ENCODE results near the gene PSD4.

PSD4 gene

DNA sequence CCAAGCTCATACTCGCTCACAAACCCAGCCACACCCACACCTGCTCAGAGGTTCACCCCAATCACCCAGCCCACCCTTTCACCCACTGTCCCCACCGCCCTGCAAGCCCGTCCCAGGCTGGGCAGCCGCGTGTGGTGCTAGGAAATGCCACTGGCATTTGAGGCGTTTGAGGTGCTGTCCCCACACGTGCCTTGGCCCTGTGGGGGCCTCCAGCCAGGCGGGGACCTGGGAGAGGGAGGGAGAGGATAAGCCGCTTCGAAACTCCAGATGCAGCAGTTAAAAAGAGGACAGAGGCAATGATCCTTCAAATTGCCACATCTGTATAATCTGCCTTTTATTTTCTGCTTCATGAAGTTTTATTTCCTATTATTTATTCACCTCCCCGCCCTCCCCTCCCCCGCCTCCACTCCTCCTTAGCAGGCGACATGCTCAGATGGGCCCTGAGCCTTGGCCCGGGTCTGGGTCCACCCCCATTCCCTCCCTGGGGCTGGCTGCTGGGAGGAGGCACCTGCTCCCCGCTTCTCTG, 35.9 kb downstream of the PSD4 start:
- DNase-seq: no peak

DNA sequence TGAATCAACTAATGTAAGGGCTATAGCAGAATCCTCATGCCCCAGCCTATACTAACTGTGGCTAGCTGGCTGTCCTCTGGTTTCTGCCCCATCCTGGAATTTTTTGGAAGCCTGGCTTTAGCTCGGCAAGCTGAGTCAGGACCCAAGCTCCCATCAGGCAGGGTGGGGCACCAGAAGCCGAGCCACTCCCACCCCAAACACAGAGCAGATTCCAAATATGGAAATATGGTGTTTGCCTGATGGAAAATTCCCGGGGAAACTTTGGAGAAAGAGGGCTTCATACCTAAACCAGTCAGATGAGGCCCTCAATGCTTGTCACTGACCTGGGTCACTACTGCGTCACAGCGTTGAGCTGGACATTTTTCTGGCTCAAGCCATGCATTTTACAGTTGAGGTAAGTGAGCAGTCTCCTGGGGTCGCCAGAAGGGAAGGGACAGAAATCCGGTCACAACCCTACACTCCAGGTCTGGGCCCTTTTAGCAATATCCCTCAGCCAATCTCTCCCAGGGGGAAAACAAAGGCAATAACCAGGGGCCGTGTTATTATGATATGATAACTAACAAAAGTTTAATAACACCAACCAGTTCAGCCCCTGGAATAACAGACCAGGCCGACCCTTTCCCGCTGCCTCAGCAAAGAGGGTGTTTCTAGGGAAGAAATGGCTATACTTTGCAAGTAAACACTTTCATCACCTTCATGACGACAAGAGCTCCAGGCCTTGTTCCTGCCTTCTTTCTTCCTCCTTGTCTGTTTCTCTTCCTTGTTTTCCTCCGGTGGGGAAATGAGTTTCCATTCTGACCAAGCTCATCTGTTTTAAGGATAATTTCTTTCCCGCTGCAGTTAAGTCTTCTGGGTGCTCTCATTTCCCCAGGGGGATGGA, 37.7 kb downstream of the PSD4 start:
- DNase-seq: no peak

DNA sequence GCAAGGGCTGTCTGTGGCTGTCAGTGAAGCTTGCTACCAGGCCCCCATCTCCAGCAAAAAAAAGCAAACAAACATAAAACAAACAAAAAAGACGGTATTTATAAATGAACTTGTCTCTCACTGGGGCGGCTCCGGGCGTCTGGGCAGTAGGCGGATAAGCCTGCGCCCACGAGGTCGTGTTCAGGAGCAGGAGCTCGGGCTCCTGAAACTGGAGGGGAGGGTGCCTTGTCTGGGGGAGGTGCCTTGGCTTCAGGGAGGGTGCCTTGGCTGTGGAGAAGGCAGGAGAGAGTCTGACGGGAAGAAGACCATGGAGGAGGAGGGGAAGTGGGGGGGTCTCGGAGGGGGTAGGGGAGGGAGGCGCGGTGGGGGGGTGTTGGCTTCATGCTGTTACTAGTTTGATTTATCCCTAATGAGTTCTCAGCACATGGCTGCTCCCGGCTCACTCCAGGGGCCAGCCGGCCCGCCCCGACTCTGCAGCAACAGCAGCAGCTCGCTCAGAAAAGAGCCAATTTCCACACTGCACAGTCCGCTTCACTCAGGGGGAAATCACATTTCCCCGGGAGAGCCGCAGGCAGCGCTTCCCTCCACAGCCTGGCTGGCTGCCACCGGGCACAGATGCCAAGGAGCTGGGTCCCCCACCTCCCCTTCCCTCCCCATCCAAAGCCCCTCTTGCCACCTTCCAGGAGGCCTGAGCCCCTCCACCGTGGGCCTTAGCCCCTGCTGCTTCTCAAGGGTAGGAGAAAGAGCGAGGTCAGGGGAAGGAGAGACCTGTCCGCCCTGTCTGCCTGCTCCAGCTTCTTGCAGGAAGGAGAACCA, 38.7 kb downstream of the PSD4 start:
- DNase-seq: no peak

DNA sequence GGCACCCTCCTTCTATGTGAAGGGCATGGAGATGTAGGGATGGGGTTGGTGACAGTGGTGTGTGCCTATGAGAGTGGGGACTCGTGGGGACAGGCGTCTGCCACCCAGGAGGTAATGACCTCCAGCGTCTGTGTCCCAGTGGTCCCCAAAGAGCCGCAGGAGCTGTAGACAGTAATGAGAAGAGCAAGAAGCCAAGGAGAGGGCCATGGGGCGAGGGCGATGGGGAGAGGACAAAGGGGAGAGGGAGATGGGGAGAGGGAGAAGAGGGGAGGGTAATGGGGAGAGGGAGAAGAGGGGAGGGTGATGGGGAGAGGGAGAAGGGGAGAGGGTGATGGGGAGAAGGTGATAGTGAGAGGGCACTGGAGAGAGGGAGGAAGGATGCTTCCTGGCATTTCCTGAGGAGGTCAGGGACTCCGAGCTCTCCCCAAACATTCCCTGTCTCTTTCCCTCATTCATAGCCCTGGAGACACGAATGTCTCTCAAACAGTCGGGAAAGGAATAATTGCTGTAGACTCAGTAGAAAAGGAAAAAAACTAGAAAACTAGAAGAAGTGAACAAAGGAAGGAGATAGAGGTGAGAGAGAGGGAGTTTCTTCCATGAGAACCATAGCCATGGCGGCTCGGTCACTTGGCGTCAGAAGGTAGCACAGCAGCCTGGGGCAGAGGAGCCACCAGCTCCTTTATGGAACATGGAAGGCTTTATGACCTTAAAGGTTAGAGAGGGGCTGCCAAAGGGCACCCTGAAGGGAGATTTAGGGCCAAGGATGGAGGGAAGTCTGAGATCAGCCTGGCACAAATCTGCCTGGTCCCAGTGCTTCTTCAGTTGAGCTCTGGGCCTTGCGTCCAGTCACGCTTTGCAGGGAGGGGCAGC, 39.5 kb downstream of the PSD4 start:
- DNase-seq: no peak

DNA sequence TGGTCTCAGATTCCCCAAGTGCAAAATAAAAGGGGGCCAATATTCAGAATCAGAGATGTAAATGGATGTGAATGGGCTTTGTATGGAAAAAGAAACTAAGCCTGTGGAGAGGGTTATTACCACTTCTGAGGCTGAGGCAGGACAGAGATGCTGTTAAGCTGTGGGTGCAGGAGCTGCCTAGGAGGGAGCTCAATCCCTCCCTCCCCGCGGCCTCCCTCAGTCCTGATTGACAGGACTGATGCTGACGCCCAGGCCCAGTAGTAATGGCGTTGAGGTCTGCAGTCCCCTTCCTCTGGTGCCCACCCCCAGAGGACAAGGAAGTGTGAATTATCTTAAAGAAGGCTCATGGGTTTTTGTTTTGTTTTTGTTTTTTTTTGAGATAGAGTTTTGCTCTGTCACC, 40.4 kb downstream of the PSD4 start:
- no peak for DNase-seq

DNA sequence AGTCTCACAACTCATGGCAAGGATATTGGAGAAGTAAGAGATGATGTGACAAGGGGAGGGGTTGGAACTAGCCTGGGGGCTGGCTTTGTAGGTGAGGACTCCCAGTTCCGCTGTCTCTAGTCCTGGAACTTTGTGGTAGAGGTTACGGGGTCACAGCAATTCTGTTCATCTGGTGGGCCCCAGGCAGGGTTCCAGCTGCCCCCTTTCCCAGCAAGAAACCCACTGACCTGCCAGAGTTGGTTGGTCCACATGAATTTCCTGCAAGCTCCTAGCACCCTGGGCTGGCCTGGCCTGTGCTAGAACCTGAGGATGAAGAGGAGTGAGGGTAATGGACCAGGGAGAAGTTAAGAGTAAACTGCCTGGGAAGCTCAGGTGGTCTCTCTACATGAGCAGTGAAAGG, 41.3 kb downstream of the PSD4 start:
- no peak for DNase-seq

DNA sequence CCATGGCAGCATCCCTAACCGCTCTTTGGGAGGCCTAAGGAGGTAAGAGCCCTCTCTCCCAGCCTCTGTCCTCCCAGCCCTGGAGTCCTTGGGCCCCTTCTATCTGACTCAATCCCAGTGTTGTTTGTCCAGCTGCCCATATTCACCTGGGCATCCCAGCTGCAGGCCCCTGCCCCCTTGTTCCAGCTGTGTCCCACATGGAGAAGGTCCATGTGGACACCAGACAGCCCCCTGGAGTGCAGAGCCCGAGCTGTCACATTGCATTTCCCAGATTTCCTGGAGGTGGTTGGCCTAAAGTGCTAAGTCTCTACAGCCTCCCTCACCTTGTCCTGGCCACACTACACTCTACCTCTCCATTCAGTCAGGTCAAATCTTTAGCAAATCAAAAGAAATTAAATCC, 42.5 kb downstream of the PSD4 start:
- no peak for DNase-seq

DNA sequence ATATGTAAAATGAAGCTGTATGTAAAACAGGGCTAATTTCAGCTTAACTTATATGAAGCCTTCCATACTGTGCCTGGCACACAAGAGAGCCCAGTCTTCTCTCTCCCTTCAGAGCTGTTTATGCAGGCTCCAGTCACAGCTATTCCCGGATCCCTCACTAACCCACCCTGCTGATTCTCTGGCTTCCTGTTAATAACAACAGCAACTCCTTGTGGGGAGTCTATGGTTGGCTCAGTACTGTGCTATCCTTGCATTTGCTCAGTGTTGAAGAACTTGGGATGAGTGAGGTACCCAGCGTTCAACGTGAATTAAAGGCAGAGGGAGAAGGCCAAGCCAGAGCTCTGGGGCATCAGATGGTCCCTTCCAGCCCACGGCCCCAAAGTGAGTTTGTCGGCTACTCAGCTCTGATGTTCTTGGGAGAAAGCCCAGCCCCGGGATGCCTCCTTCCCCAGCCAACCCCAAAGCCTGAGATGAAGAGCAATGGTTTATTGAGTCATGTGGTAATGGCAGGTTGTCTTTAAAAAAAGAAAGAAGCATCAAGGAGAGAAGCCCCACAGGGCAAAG, 43.2 kb downstream of the PSD4 start:
- no peak for DNase-seq

DNA sequence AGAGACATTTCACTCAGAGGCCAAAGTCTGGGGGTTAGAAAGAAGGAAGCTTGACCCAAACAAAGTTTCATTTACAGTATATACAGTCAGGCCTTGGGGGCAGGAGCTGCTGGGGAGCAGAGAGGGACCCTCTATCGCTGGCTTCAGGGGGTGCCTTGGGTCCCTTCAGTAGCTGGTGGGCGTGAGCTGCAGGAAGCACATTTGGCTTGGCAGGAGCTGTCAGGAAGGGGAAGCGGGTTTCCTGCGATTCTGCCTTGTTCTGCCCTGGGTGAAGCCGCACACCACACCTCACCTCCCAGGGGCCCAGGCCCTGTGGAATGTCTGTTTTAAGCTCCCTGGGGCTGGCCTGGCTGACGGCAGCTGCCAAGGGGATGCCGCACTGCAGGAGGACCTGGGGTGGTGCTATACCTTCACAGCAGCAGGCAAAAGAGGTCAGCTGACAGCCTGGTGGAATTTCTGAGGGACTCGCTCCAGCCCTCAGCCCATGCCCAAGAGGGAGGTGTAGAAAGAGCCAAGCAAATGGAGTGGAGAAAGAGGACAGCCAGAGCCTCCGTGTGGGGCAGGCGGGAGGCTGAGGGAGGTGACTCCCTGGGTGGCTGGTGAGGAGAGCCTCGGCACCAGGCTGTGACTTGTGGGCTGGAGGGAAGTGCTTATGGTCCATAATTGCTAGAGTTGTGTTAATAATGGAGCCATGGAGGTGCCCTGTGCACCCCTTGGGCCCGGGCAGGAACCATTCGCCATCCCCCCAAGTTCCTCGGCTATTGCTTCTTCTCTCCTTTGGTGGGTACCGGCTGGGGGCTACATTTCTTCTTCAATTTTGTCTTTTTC, 43.9 kb downstream of the PSD4 start:
- DNase-seq: no peak

DNA sequence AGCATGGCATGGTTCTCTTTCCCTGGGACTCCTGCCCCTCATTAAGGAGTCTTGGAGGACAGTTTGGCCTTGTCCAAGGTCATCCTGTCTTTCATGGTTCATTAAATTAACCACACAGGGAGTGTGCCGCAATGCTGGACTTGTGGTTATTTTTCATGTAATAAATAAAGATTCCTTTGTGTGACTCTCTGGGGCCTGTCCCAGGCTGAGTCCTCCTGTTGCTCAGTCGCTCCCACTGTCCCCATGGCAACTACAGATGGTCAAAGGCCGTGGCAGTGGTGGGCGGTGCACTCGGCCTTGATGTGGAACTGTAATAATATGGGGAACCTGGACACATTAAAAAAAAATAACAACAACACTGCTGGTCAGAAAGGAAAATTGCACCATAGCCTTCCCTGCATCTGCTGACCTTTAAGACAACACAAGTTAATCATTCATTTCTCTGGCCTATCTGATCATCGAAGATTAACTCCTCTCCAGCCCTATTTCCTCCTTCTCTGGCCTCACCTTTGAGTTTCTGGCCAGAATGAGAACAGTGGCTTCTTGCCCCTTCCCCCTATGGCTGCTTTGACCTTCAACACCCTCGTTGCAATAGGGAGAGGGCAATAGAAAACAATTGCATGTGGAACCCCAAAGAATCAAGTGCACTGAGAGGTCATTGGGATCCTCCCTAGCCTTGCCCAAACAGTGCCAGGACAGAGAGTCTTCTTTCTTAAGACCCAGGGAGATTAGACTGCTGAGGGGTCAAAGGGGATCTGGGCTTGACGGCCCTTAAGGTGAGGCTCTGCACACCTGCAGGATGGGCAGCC, 44.7 kb downstream of the PSD4 start:
- DNase-seq: no peak

DNA sequence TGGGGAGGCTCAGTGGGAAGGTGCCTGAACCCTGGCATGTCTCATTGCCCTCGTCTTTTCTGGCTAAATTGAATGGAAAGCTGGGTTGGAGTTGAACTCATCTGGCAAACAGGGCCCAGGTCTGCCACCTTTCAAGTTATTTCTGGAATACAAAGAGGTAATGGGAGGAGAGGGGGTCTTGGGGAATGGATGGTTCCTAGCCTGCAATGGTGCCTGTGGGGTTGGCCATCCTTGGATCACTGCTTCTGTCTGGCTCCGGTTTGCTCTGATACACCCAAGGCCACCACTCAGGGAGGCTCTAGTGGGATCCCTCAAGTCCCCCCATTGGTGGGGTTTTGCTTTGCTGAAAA, 45.3 kb downstream of the PSD4 start:
- no peak for DNase-seq

DNA sequence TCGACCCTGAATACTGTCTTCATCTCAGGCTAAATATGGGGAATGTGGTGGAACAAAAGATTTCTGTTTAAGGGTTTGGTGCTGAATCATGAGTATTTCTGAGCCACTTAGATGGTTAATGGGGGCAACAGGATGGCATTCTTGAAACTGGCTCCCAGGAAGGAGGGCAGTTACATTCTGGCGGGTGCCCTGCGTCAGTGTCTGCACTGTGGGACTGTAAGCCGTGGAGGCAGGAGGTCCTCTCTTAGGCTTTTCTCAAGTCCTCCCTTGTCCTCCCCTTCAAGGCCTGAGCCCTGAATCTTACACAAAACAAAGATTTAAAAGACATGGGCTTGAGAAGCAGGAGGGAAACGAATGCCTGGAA, 45.7 kb downstream of the PSD4 start:
- no peak for DNase-seq

DNA sequence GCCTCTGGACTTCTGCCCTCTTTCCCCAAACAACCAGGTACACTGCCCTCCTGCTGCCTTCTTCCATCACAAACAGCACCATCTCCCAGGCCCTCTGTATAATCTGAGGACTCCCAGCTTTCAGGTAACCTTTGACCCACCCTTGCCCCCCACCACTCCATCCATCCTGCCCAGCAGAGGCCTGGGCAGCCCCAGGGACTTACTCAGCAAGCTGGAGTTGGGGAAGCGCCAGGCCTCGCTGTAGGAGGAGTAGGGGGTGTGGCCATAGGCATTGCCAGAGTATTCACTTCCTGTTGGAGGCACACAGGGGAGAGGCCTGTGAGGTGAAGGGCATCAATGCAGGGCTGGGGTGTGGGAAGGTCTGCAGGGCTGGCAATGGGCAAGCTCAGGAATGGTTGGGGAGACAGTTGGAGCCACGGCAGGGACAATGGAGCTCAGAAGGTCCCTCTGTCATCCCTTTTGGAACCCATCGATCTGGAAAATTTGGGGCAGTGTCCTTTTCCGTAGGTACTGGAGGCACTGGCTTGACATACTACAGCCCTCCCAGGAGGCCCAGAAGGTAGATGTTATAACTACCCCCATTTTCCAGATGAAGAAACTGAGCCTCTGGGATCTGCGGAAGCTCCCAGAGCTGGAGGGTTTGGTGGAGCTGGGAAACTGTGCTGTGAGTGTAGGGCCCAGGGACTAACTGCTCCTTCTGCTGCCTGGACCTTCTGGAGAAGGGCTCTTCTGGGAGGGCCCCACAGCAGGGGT, 46.3 kb downstream of the PSD4 start:
- no peak for DNase-seq

DNA sequence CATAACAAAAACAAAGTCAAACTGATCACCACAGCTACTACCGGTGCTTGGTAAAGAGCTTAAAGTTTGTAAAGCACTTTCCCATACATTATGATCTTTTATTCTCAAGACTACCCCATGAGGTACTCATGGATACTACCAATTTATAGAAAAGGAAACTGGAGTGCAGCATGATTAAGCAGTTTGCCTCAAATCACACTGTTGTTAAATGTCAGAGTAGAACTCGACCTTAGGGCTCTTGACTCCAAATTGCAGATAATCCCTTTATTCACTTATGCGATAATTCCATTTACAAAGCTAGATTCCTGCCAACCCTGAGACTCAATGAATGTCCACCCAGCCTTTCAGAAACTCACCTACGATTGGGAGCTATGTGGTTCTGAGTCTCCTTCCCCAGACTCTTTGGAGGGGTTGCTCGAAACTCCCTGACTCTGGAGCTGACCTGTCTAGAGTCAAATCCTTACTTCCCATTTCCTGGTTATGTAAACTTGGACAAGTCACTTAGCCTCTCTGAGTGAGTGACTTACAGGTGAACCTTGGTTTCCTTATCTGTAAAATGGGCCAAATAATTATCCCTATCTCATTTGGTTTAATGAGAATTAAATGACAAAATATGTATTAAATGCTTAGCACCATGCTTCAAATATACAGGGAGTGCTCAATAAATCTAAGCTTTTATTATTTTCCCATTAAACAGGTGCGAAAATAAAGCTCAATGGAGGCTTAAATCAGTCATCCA, 47.4 kb downstream of the PSD4 start:
- no peak for DNase-seq

DNA sequence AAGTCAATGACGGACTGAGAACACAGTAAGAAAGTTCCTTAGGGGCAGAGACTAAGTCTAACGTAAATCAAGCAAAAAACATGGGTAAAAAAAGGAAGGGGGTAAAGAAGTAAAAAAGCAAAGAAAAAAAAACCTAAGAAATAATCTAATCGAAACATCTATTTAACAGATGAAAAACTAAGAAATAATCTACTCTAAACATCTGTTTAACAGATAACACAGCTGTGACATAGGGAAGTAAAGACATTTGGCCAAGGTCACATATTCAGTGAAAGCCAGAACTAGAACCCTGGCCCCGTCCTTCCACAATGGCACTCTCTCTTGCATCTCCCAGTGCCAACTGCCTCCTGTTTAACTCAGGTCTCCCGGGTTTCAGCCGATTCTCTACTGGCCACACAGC, 48.1 kb downstream of the PSD4 start:
- DNase-seq: no peak

DNA sequence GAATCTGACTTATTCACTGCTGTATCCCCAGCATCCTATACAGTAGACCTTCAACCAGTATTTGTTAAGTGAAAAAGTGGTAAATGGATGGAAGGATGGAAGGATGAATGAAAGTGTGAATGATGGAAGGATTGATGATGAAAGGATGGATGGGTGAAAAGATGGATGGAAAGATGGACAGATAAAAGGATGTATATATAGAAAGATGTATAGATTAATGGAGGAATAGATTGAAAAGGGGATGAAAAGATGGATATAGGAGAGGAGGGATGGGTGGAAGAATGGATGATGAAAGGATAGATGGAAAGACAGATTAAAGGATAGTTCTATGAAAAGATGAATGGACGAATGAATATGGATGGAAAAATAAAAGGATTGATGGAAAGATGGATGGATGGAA, 50.0 kb downstream of the PSD4 start:
- DNase-seq: no peak

DNA sequence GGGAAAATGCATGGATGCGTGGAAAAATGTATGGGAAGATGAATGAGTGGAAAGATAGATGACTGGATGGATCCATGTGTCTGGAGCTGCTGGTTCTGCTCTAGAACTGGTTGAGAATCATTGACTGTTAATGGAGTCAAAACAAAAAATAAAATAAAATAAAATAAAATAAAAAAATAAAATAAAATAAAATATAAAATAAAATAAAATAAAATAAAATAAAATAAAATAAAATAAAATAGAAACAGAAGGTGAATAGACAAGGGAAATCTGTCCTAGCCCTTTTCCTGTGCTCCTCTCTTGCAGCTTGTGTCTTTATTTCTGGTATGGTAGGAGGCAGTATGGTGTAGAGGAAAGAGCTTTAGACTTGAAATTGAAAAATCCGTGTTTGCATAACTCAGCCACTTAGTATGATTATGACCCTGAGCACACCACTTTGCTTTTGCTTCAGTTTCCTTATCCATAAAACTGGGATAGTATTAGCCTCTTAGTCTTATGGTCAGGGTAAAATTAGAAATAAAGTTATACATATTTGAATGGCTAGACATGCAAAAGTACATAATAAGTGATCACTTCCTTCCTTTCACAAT, 51.0 kb downstream of the PSD4 start:
- DNase-seq: no peak

DNA sequence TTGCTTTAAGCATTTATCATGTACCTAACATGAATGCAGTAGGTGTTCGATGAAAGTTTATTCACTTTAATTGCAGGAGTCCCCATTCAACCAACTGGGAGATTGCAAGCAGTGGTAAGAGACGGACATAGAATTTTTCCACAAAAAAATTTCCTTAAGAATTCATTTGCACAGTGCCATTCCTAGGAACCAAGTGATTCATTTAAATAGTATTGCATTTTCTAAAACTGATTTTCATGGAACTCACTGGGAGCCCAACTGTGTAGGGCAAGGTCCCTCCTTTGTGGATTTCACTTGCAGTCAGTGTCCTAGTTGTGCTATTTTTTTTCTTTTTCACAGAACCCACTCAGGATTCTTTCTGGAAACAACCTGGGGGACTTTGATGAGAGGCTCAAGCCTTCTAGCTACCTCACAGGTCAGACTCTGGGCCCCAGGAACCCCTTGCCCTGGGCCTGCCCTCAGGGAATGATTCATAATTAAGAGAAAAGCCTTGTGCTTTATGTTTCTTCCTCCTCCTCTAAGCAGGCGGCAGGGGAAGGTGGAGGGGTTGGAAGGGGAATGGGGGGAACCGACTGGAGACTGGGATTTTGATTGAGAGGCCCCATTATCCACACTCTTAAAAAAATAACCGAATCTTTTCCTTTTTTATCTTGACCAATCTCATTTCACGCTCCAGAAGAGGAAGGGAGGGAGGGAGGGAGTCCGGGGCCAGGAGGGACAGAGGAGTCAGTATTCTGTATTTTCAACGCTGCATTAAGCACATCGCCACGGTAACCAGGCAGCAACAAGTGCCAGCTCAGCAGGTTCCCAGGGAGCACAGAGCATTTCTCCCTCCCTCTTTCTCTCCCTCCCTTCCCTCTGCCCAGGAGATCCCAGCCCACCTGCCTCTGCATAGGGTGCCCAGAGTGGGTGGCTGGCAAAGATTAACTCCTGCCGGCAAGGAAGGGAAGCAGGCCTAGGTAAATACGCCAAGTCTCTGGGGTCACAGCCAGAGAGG, 51.8 kb downstream of the PSD4 start:
- peak; percentile 16 for DNase-seq
